ENCODE results near the gene GFRA1.
A peak's percentile ranks its signal among the peaks of the same experiment; 100 is the strongest.

Gene GFRA1

DNA sequence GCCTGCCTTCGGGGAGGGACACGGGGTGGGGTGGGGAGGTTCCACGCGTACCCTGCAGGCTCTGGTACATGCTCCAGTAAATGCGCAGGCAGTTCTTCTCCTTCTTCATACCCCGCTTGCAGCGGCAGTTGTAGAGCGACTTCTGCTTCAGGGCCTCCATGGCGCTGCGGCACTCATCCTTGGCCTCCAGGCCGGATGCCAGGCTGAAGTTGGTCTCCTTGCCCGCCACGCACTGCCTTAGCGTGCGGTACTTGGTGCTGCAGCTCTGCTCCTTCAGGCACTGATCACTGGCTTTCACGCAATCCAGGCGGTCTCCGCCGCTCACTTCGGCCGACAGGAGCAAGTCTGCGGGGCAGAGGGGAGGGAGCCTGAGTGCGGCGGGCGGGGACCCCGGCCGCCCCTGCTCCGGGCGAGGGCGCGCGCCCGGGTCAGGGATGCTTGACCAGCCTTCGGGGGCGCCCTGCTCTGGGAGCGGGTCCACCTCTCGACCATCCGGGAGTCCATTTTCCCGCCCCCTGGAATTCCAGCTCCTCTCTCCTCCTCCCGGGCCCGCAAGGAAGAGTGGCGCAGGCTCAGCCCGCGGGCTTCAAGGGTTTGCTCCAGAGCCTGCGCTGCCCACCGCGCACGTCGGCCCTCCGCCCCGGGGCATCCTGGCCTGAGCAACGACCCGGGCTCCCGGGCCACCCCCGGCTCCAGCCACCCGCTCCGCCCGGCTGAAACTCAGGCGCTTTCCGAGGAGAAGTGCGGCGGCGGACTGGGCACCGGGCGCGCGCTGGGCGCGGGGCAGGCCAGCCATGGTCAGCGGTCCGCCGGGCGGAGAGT, 2.0 kb downstream of the GFRA1 start:
- no peak for DNase-seq

GRCh38 chr10:116270126-116270770, 2.8 kb downstream of the GFRA1 start:
- no peak for DNase-seq

DNA sequence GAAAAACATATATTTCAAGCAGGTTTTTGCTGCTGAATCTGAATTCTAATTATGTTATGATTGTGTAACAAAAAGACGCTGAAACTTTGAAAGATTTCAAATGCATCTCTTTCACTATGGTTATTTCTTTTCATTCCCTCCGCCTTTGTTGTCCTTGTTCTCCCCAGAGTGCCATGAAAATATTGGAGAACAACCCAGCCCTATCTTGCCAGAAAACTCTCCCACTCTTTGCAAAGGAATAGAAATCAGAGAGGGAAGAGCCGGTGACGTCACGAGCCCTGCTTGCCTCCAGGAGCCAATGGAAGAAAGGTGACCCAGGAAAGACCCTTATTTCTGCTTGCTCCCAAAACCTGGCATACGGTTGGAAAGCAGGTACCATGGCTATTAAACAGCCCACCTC, 3.4 kb downstream of the GFRA1 start:
- no peak for DNase-seq

DNA sequence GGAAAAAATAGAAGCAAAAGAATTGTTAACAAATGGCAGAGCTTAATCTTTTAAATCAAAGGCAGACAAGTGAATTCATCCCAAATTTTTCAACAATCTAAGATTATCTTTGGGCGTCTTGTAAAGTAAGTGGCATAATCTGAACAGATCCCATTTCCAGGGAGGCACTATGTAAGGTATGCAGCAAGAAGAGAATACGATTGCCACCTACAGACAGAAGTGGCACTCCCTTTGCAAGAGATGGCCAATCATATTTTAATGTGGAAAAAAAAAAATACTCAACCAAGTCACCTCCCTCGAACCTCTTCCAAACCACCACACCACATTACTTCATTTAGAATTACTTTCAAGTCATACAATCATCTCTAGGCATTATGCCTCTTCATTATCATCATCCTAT, 4.0 kb downstream of the GFRA1 start:
- peak; percentile 5 for DNase-seq

DNA sequence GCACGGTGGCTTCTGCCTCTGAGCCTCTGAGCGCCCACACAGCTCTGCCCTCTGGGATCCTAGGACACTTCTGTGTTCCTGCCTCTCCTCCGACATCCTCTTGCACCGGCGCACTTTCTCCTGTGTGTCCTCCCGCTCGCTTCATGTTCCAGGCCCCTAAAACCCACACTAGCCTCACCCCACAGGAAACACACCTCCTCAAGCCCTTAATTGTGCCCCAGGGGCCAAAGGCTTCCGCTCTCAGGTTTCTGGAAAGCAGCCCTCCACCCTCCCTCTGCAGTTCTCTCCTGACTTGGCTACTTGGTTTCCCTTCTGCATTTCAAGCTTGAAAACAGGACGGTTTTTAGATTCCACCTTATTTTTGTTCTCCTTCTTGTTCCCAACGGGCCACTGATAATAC, 7.3 kb downstream of the GFRA1 start:
- DNase-seq = no peak

GRCh38 chr10:116263870-116264655, 8.9 kb downstream of the GFRA1 start:
- no peak for DNase-seq

- no peak for DNase-seq
Observed at GRCh38 chr10:116262678-116263077, 10.3 kb downstream of the GFRA1 start.

DNA sequence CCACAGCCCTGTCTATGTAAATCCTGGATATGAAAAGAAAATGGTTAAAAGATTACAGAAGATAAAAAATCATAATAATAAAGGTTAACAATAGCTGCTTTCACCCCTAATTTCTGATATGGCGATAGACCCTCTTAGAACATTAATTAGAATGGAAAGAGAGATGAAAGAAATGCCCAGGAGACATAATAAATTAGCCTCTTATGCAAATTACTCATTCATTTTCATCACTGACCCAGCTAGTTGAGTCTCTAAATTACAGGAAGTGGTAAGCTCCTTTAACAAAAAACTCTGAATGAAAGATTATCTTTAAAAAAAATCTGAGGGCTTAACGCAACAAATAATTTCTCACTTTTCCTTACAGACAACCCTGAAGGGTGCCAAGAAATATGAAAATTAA, 12.4 kb downstream of the GFRA1 start:
- DNase-seq = no peak

DNA sequence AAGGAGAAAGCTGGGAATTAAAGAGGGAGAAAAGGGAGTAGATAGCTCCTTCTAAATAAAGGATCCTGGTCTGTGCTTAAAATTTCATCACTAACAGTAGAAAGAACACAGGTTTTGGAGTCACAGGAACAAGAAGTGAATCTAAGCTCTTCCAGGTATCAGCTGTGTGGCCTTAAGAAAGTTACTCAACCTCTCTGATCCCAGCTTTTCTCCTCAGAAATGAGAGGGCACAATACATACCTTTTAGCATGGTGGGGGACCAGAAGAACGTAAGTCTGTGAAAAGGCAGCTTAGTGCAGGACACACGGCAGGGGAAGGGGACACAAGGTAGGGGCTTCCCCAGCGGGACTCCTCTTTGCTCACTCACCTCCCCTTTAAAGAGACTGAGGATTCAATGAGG, 13.4 kb downstream of the GFRA1 start:
- no peak for DNase-seq

DNA sequence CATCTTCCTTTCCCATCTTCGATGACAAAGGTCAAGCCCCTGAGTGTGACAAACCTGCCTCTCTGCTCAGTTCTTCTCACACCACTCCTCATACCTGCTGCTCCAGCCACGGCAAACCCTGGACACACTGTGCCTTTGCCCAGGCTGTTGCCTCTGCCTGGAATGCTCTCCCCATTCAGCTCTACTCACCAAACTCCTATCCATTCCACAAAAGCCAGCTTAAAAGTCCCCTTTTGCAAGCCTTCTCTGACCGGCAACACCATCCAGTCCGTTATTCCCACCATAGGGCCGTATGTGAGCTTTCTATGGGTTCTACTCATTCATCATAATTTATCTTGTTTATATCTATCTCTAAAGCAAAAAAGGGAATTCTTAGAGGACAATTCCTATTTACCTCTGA, 15.2 kb downstream of the GFRA1 start:
- DNase-seq = no peak

- no peak for DNase-seq
Observed at GRCh38 chr10:116256752-116257259, 16.2 kb downstream of the GFRA1 start.

DNA sequence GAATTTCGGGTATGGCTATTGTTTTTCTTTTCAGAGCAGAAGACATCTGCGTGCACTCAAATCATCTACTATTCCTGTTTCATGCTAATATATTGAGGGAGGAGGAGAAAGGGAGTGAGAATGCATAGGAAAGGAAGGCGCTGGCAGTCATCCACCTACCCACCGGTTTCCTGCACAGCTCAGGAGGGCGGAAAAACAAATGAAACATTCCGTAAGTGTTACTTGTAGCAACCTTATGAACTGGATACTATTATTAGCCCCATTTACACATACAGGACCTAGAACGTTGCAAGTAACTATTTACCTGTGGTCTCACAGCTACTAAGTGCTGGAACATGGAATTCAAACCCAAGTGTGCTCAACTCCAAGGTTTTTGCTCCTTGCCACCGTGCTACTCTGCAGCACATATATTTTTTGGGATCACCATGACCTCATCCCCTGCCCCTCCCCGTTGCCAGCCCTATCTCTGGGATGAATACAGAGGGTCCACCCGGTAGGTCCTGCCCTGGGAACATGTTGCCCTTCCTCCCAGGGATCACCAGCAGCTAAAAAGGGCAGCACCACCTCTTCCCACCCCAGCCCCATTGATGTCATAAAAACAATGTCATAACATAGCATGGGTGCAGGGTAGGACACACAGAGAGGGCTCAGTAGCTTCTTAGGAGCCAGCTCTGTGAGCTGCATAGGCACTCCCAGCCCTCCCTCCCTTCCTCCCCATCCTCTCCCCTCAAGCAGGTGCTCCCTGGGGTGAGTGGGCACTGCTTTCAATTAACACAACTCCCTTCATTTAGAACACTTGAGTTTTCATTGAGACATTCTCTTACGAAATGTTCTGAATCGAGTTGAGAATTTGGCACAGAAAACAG, 16.9 kb downstream of the GFRA1 start:
- DNase-seq = no peak

DNA sequence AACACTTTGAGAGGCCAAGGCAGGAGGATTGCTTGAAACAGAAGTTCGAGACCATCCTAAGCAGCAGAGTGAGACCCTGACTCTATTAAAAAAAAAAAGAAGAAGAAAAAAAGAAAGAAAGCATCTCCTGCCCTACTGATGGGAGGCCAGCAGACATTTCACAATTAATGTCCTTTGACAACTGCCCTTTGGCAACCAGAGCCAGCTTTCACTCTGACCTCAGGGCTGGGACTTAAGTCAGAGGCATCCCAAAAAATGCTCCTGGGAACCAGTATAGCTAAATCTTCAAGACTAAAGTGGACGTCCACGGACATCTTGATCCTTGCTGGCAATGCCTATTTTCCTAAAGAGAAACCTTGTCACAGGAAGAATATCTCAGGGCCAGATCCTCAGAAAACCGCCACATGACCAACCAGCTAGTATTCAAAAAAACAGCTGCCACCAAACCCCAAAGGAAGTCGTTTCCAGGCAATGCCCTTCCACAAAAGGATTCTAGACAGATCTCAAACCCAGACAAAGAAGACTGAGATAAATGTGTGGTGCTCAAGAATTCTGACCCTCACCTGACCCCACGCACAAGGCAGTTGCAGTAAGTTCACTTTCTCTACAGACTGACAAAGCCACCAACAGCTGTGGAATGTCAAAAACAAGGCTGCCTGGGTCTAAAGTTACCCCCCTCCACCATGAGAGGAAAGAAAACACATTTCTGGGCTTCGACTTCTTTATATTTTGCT, 18.4 kb downstream of the GFRA1 start:
- DNase-seq = no peak

- no peak for DNase-seq
Observed at GRCh38 chr10:116253716-116254115, 19.3 kb downstream of the GFRA1 start.

- no peak for DNase-seq
Observed at GRCh38 chr10:116251602-116252395, 21.2 kb downstream of the GFRA1 start.

- DNase-seq = no peak
Observed at GRCh38 chr10:116247691-116248090, 25.3 kb downstream of the GFRA1 start.

DNA sequence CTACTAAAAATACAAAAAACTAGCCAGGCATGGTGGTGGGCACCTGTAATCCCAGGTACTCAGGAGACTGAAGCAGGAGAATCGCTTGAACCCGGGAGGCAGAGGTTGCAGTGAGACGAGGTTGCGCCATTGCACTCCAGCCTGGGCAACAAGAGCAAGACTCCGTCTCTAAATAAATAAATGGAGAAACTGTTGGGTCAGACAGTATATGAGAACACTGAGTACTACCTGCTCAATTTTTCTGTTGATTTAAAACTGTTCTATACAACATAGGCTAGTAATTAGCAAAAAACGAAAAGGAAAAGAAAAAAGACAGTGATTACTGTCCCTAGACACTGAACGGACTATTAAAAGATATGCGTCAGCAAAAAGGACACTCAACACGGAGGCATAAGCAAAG, 26.7 kb downstream of the GFRA1 start:
- DNase-seq = no peak

GRCh38 chr10:116245156-116245555, 27.9 kb downstream of the GFRA1 start:
- DNase-seq = no peak

DNA sequence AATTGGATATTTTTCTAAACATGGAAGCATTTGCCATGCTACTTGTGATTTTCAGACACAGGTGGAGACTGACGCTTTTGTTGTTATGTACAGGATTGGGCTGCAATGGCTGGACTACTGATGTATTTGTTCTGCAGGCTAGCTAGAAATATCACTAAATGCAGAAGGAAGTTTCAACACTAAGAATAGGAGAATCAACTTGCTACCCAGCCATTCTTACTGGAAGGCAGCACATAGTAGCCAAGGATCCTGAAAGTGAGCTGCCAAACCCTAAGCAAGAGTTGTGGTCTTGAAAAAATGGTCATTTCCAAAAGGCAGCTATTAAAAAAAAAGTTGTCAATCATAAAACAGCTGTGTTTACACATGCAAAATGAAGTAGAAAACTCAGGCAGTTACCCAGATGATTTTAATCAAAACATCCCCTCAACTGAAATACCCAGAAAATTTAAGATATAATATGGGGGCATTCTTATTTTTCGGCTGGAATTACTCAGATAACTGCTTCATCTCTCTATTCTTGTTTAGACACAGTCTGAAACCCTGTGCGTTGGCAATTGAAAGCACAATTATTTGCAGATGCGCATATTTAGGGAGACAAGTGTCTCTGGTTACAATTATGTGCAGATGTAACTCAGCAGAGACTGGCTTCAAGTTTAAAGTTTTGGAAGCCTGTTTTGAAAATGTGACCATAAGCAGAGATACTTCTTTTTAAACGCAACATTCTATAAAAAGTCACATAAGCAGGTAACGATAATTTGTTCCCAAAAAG, 31.2 kb downstream of the GFRA1 start:
- DNase-seq = no peak

DNA sequence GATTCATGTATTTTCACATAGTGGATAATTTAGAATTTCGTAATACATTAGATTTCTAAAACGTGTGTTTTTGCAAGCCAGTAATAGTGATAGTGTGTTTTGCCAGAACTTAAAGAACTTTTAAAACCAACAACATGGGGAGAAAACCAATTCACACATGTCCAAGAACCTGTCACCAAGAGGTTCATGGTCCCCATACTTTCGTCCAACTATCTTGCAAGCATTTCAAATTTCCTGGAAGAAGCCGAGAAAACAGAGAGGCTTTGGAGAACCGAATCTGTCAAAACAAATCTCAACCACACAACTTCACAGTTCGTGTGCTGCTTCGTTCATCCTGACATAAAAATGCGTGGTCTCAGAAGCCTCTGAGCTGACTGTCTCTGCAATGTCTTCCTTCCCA, 31.9 kb downstream of the GFRA1 start:
- DNase-seq = no peak
